ENCODE data around the gene ASGR1.

DNA sequence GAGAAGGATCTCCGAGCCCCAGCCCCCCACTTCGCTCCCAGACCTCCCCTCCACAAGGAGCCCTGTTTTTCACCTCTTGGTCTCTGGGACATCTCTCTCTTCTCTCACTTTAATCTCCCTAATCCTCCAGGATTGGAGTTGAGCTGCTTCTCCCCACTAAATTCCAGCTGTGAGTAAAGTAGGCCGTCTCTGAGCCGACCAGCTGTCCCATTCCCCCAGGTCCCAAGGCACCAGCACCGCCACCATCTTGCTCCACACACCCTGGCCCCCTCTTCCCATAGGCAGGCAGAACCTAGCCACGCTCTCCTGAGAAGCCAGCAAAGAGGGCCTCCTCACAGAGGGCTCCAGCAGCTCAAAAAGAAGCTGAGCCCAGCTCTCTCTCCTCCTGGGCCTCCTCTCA, 39.6 kb upstream of the ASGR1 start:
- TF ChIP-seq PPARA (CRISPR knock-in tag; IDR thresholded peaks at IDR 0.05; ENCODE audit: borderline replicate concordance) (no peak), ZC3H10 (CRISPR knock-in tag; IDR thresholded peaks at IDR 0.05) (no peak), ZFP3 (CRISPR knock-in tag; IDR thresholded peaks at IDR 0.05) (no peak), SNAI2 (CRISPR knock-in tag; IDR thresholded peaks at IDR 0.05) (no peak), ESRRG (CRISPR knock-in tag; IDR thresholded peaks at IDR 0.05) (no peak), ZFP30 (CRISPR knock-in tag; IDR thresholded peaks at IDR 0.05) (no peak), RARB (CRISPR knock-in tag; IDR thresholded peaks at IDR 0.05) (no peak), OSR1 (CRISPR knock-in tag; IDR thresholded peaks at IDR 0.05) (no peak), ZNF8 (CRISPR knock-in tag; IDR thresholded peaks at IDR 0.05) (no peak), ZNF565 (CRISPR knock-in tag; conservative IDR thresholded peaks at IDR 0.05; ENCODE audit: low read depth) (no peak), TCF4 (CRISPR knock-in tag; IDR thresholded peaks at IDR 0.05; ENCODE audit: borderline replicate concordance) (no peak)
- TF ChIP-seq, protein P1, sequence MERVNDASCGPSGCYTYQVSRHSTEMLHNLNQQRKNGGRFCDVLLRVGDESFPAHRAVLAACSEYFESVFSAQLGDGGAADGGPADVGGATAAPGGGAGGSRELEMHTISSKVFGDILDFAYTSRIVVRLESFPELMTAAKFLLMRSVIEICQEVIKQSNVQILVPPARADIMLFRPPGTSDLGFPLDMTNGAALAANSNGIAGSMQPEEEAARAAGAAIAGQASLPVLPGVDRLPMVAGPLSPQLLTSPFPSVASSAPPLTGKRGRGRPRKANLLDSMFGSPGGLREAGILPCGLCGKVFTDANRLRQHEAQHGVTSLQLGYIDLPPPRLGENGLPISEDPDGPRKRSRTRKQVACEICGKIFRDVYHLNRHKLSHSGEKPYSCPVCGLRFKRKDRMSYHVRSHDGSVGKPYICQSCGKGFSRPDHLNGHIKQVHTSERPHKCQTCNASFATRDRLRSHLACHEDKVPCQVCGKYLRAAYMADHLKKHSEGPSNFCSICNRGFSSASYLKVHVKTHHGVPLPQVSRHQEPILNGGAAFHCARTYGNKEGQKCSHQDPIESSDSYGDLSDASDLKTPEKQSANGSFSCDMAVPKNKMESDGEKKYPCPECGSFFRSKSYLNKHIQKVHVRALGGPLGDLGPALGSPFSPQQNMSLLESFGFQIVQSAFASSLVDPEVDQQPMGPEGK (CRISPR knock-in tag; IDR thresholded peaks at IDR 0.05; ENCODE audit: borderline replicate concordance): no peak
- TF ChIP-seq, protein P2, sequence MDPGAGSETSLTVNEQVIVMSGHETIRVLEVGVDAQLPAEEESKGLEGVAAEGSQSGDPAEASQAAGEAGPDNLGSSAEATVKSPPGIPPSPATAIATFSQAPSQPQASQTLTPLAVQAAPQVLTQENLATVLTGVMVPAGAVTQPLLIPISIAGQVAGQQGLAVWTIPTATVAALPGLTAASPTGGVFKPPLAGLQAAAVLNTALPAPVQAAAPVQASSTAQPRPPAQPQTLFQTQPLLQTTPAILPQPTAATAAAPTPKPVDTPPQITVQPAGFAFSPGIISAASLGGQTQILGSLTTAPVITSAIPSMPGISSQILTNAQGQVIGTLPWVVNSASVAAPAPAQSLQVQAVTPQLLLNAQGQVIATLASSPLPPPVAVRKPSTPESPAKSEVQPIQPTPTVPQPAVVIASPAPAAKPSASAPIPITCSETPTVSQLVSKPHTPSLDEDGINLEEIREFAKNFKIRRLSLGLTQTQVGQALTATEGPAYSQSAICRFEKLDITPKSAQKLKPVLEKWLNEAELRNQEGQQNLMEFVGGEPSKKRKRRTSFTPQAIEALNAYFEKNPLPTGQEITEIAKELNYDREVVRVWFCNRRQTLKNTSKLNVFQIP (CRISPR knock-in tag; IDR thresholded peaks at IDR 0.05; ENCODE audit: borderline replicate concordance, low read depth): no peak
